A549 (cell line): ENCODE results near the gene SPATA12.
"Not testable (repeated sequence)": the region's sequence is repeated elsewhere in the genome, so short reads cannot be mapped to it uniquely, and the experiment has no call there.

Experiments
- BHLHE40 ChIP-seq: IDR thresholded peaks from 2 replicates; pipeline ENCODE4 v1.6.1; 2012; ENCODE audit warnings: low read depth, low read length, inconsistent platforms
- CTCF ChIP-seq: fragments of >200 bp; sonication (Bioruptor Twin); formaldehyde crosslinking; IDR thresholded peaks from 3 replicates; pipeline ENCODE4 v1.5.1; 2016
- JUN ChIP-seq, 2 experiments: fragments of >200 bp; sonication (Bioruptor Twin); formaldehyde crosslinking; IDR thresholded peaks; 2 replicates in 1 of 2; 3 replicates in 1 of 2; pipeline ENCODE4 v1.6.1; 2016 to 2017
- MYC ChIP-seq: IDR thresholded peaks from 2 replicates; pipeline ENCODE4 v1.6.1; 2012; ENCODE audit warnings: mild to moderate bottlenecking, inconsistent platforms, low read length, improper control_type of control experiment, borderline replicate concordance
- POLR2A ChIP-seq: IDR thresholded peaks from 2 replicates; pipeline ENCODE4 v1.6.1; 2012; ENCODE audit warnings: mild to moderate bottlenecking, low read length
- RAD21 ChIP-seq, 2 experiments: fragments of >200 bp in 1 of 2; sonication (Bioruptor Twin) in 1 of 2; formaldehyde crosslinking in 1 of 2; IDR thresholded peaks in 1 of 2; conservative IDR thresholded peaks in 1 of 2; 2 replicates in 1 of 2; 3 replicates in 1 of 2; pipeline ENCODE4 v1.6.1; 2012 to 2018; ENCODE audit warnings: inconsistent platforms in 1 of 2
- USF2 ChIP-seq: fragments of 450-650 bp; IDR thresholded peaks from 2 replicates; pipeline ENCODE4 v1.6.1; 2014; ENCODE audit warnings: antibody characterized with exemption

GRCh38 chr3:57083266-57083995, 23.0 kb downstream of the SPATA12 start:
- TF ChIP-seq MYC; CTCF; POLR2A; RAD21 (conservative IDR thresholded peaks at IDR 0.05 in 1 of 2, IDR thresholded peaks at IDR 0.05 in 1 of 2); USF2; BHLHE40; JUN (IDR thresholded peaks at IDR 0.05): not testable (repeated sequence)
